NT2/D1 (cell line): ENCODE measurements around the gene ACSL1.

Experiments used
- SUZ12 ChIP-seq: IDR thresholded peaks from 2 replicates; pipeline ENCODE4 v1.6.1; 2011; ENCODE audit not compliant: insufficient read length, insufficient read depth; ENCODE audit errors: extremely low read depth
- YY1 ChIP-seq: IDR thresholded peaks from 2 replicates; pipeline ENCODE4 v1.6.1; 2011; ENCODE audit not compliant: insufficient read length, insufficient read depth
- ZNF274 ChIP-seq: IDR thresholded peaks from 2 replicates; pipeline ENCODE4 v1.6.1; 2011; ENCODE audit warnings: mild to moderate bottlenecking, low read depth, low read length

- no peak for TF ChIP-seq YY1
- TF ChIP-seq SUZ12 = no peak
- TF ChIP-seq ZNF274 = no peak
Measured at GRCh38 chr4:184795214-184795844, 30.4 kb downstream of the ACSL1 start.
